SK-N-SH treated with all-trans-retinoic acid at 6 μM for 48 hours (cell line): Measurements from ENCODE around the gene TMEM139.

Experiments used
- ARNTL ChIP-seq: fragments of 450-650 bp; formaldehyde crosslinking; IDR thresholded peaks from 2 replicates; pipeline ENCODE4 v1.5.0; 2020; ENCODE audit warnings: low read depth, mild to moderate bottlenecking, moderate library complexity, borderline replicate concordance
- OSR1 ChIP-seq: fragments of 250-450 bp; sonication (Bioruptor Pico); IDR thresholded peaks from 2 replicates; pipeline ENCODE4 v1.8.0; 2022; ENCODE audit warnings: moderate library complexity, mild to moderate bottlenecking, inconsistent platforms
- PPARA ChIP-seq: fragments of 250-450 bp; sonication (Bioruptor Pico); IDR thresholded peaks from 2 replicates; pipeline ENCODE4 v1.5.0; 2020; ENCODE audit warnings: mild to moderate bottlenecking, borderline replicate concordance
- RARB ChIP-seq: fragments of 250-450 bp; sonication (Bioruptor Pico); IDR thresholded peaks from 2 replicates; pipeline ENCODE4 v1.8.0; 2021; ENCODE audit warnings: mild to moderate bottlenecking, moderate library complexity
- ZFP3 ChIP-seq: fragments of 250-450 bp; sonication (Bioruptor Pico); IDR thresholded peaks from 2 replicates; pipeline ENCODE4 v1.5.0; 2020; ENCODE audit warnings: mild to moderate bottlenecking, moderate library complexity
- ZFP30 ChIP-seq: fragments of 450-650 bp; formaldehyde crosslinking; IDR thresholded peaks from 2 replicates; pipeline ENCODE4 v1.5.0; 2022; ENCODE audit warnings: mild to moderate bottlenecking, moderate library complexity

- TF ChIP-seq ZFP3 (CRISPR knock-in tag) (no peak), ZFP30 (no peak), ARNTL (CRISPR knock-in tag) (no peak), PPARA (no peak), OSR1 (CRISPR knock-in tag) (no peak), RARB (CRISPR knock-in tag) (no peak)
Measured at GRCh38 chr7:143329471-143330170, 44.9 kb downstream of the TMEM139 start.
